Keratinocyte (primary cell): ENCODE results near the gene ATP5IF1.

Experiments used
- CTCF ChIP-seq, 3 experiments: IDR thresholded peaks in 1 of 3; conservative IDR thresholded peaks in 1 of 3; optimal IDR thresholded peaks in 1 of 3; 2 replicates in 2 of 3; 3 replicates in 1 of 3; pipeline versions ENCODE3 to v1.5.1; 2011; ENCODE audit warnings: low read length in 3 of 3, mild to moderate bottlenecking in 3 of 3, moderate library complexity in 2 of 3, control low read depth in 1 of 3, inconsistent platforms in 1 of 3; ENCODE audit not compliant: insufficient read depth in 2 of 3; ENCODE audit errors: extremely low read depth in 1 of 3
- EZH2 ChIP-seq: IDR thresholded peaks from one replicate; pipeline ENCODE4 v1.6.1; 2012; ENCODE audit warnings: inconsistent platforms, mild to moderate bottlenecking, low read length, moderate library complexity

GRCh38 chr1:28197682-28198415 is 38.1 kb upstream of the ATP5IF1 start:
- TF ChIP-seq EZH2, result no peak
- TF ChIP-seq CTCF (optimal IDR thresholded peaks at IDR 0.05 in 1 of 3, IDR thresholded peaks at IDR 0.05 in 1 of 3, conservative IDR thresholded peaks at IDR 0.05 in 1 of 3; ENCODE audit: extremely low read depth in 1 of 3, insufficient read depth in 2 of 3, low read length in 3 of 3), result no peak
